ENCODE data around the gene ANXA2R. TPM values are rescaled to one million over a fixed set of nuclear protein-coding genes. Genes with fewer than 3 reads are reported as not detected.
"Not testable (repeated sequence)": the region's sequence is repeated elsewhere in the genome, so short reads cannot be mapped to it uniquely, and the experiment has no call there.

Gene ANXA2R
- total RNA-seq, 2 donors from 2014 or later = 33.0 to 44.0 TPM

DNA sequence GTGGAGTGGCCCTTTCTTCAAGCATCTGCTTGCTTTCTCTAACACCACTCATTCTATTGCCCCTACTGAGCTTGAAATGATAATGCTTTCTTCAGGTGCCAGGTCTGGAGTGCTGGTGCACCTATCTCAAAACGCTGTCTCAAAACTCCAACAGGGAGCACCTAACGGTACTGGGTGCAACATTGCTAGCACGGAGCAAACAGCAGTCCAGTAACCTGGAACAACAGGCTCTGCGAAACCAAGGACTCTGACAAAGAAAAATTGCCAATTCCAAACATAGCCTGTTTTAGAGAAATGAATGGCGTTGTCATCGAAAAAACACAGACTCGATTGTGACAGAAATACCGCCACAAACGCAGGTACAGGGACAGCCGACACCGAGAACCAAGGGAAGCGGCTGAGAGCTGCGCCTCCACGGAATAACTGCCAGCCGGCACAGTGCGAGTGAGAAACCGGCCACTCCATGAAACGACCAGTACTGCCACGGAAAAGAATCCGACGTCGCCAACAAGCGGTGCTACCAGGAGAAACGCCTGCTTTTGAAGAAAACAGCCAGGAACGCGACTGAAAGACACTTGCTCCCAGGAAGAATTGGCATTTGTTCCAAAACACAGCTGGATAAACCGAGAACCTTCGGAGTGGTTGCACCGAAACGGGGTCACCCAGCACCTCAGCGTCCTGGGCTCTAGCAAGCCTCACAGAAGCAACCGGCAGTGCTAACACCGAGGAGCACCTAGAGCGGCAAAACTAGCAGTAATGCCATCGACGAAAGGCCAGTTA, 3.1 kb downstream of the ANXA2R start:
- ATAC-seq = no peak
- peaks cover 31% of the 10 kb centered on the region for H3K4me1 Mint-ChIP-seq
- no peaks in the 10 kb centered on the region for H3K36me3 Mint-ChIP-seq (ENCODE audit: low read depth)
- no peaks in the 10 kb centered on the region for H3K27me3 Mint-ChIP-seq
- H3K4me3 Mint-ChIP-seq = peak overlapping the region; percentile 90
- H3K27ac Mint-ChIP-seq = peak overlapping the region; percentile 99
- no peaks in the 10 kb centered on the region for H3K9me3 ChIP-seq (ENCODE audit: control insufficient read depth, low read length, poor library complexity, severe bottlenecking)
- no peak for DNase-seq

GRCh38 chr5:43036409-43036808, 3.7 kb downstream of the ANXA2R start:
- DNase-seq (no peak), ATAC-seq (no peak)
- Mint-ChIP-seq H3K4me3 (peak overlapping the region; percentile 90), H3K27me3 (no peaks in the 10 kb centered on the region), H3K36me3 (ENCODE audit: low read depth) (no peaks in the 10 kb centered on the region), H3K27ac (peak overlapping the region; percentile 99), H3K4me1 (peaks cover 31% of the 10 kb centered on the region)
- no peaks in the 10 kb centered on the region for H3K9me3 ChIP-seq (ENCODE audit: control insufficient read depth, low read length, poor library complexity, severe bottlenecking)

GRCh38 chr5:43034591-43034968, 5.5 kb downstream of the ANXA2R start:
- H3K4me3 Mint-ChIP-seq = peak overlapping the region; percentile 25
- H3K9me3 ChIP-seq (ENCODE audit: control insufficient read depth, low read length, poor library complexity, severe bottlenecking) = no peaks in the 10 kb centered on the region
- H3K27ac Mint-ChIP-seq = peak overlapping the region; percentile 12
- no peaks in the 10 kb centered on the region for H3K36me3 Mint-ChIP-seq (ENCODE audit: low read depth)
- H3K4me1 Mint-ChIP-seq = peaks cover 30% of the 10 kb centered on the region
- DNase-seq = no peak
- no peak for ATAC-seq
- no peaks in the 10 kb centered on the region for H3K27me3 Mint-ChIP-seq

DNA sequence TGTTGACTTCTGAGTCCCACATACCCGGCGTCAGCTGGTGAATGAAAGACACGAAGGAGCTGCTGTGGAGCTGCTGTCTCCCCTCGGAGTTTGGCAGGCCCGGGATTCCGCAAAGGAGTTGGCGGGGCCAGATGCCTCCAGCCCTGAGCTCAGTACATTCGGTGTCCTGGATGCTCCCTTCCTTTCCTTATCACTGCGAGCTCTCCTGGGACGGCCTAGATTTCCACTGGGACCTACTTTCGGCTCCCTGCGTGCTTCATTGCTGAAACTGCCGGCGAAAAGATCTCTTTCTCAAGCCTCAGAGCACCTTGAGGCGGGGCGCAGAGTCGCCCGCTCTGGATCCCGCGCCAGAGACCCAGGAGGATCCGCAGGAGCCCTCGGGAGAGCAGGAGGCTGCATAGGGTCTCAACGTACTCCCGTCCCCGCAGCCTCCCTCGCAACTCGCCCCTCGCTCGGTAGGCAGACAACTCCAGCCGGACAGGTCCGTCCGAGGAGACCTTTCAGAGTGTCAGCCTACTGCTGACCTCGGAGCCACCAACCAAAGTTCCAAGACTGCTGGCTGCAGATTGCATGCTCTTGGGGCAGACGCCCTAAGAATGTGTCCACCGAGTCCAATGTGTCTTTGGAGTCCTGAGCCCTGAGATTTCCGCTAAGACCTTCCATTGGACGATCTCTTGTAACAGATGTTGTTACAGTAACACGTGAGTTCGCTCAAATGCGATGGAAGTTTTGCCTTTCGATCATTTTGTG, 6.1 kb downstream of the ANXA2R start:
- no peak for ATAC-seq
- Mint-ChIP-seq H3K27me3 (no peaks in the 10 kb centered on the region), H3K36me3 (ENCODE audit: low read depth) (no peaks in the 10 kb centered on the region), H3K4me3 (peak overlapping the region; percentile 25), H3K4me1 (peaks cover 30% of the 10 kb centered on the region), H3K27ac (peak overlapping the region; percentile 12)
- H3K9me3 ChIP-seq (ENCODE audit: control insufficient read depth, low read length, poor library complexity, severe bottlenecking) = no peaks in the 10 kb centered on the region
- no peak for DNase-seq

GRCh38 chr5:43027054-43027785, 12.9 kb downstream of the ANXA2R start:
- no peaks in the 10 kb centered on the region for H3K9me3 ChIP-seq (ENCODE audit: control insufficient read depth, low read length, poor library complexity, severe bottlenecking)
- peak overlapping the region; percentile 59 for H3K27ac Mint-ChIP-seq
- no peaks in the 10 kb centered on the region for H3K27me3 Mint-ChIP-seq
- ATAC-seq = no peak
- no peaks in the 10 kb centered on the region for H3K36me3 Mint-ChIP-seq (ENCODE audit: low read depth)
- no peak overlapping the region for H3K4me3 Mint-ChIP-seq
- peaks cover 15% of the 10 kb centered on the region for H3K4me1 Mint-ChIP-seq
- DNase-seq = no peak

GRCh38 chr5:43025184-43025950, 14.8 kb downstream of the ANXA2R start:
- not testable (repeated sequence) for ATAC-seq; H3K36me3 Mint-ChIP-seq (ENCODE audit: low read depth); H3K27me3 Mint-ChIP-seq; DNase-seq; H3K9me3 ChIP-seq (ENCODE audit: control insufficient read depth, low read length, poor library complexity, severe bottlenecking); H3K27ac Mint-ChIP-seq
- Mint-ChIP-seq H3K4me1 (peaks cover 10% of the 10 kb centered on the region), H3K4me3 (peak overlapping the region; percentile 25)

DNA sequence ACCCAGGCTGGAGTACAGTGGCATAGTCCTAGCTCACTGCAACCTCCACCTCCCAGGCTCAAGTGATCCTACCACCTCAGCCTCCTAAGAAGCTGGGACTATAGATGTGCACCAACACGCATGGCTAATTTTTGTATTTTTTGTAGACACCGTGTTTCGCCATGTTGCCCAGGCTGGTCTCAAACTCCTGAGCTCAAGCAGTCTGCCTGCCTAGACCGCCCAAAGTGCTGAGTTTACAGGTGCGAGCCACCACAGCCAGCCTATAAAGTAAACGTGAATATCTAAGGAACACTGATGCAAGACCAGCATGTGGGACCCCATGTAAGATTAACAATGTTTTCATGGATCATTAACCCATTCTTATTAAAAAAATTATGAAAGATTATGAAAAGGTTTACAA, 15.9 kb downstream of the ANXA2R start:
- Mint-ChIP-seq H3K4me1 (peaks cover 16% of the 10 kb centered on the region), H3K4me3 (no peak overlapping the region)

GRCh38 chr5:43021151-43021550, 19.0 kb downstream of the ANXA2R start:
- Mint-ChIP-seq H3K4me1 (peaks cover 28% of the 10 kb centered on the region), H3K27me3 (no peaks in the 10 kb centered on the region), H3K36me3 (ENCODE audit: low read depth) (no peaks in the 10 kb centered on the region), H3K4me3 (peak overlapping the region; percentile 36), H3K27ac (peak overlapping the region; percentile 100)
- no peaks in the 10 kb centered on the region for H3K9me3 ChIP-seq (ENCODE audit: control insufficient read depth, low read length, poor library complexity, severe bottlenecking)
- ATAC-seq (no peak), DNase-seq (no peak)

More for the DNA sequence above, 15.9 kb downstream of the ANXA2R start:
- ATAC-seq (no peak), DNase-seq (no peak)
- no peak overlapping the region for H3K27ac Mint-ChIP-seq
- H3K9me3 ChIP-seq (ENCODE audit: control insufficient read depth, low read length, poor library complexity, severe bottlenecking) = no peaks in the 10 kb centered on the region
- no peaks in the 10 kb centered on the region for H3K36me3 Mint-ChIP-seq (ENCODE audit: low read depth)
- H3K27me3 Mint-ChIP-seq = no peaks in the 10 kb centered on the region

DNA sequence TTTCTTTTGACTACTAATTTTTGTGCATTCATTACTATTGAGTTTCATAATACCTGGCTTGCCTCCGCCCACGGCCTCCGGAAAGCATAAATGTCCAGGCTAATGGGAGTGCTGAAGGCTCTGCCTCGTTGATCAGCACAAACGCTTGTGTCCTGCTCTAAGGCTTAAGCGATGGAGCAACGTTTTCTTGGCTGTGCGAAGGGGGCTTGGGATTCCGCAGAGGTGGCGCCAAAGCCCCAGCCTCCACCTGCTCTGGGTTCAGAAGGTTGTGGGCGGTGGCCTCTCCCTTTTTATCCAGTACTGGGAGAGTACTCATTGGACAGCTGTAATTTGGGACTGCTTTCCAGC, 19.7 kb downstream of the ANXA2R start:
- H3K4me3 Mint-ChIP-seq = peak overlapping the region; percentile 97
- peaks cover 35% of the 10 kb centered on the region for H3K4me1 Mint-ChIP-seq
- H3K27ac Mint-ChIP-seq = peak overlapping the region; percentile 100
- no peaks in the 10 kb centered on the region for H3K36me3 Mint-ChIP-seq (ENCODE audit: low read depth)
- ATAC-seq = no peak
- no peaks in the 10 kb centered on the region for H3K27me3 Mint-ChIP-seq
- no peaks in the 10 kb centered on the region for H3K9me3 ChIP-seq (ENCODE audit: control insufficient read depth, low read length, poor library complexity, severe bottlenecking)
- no peak for DNase-seq

DNA sequence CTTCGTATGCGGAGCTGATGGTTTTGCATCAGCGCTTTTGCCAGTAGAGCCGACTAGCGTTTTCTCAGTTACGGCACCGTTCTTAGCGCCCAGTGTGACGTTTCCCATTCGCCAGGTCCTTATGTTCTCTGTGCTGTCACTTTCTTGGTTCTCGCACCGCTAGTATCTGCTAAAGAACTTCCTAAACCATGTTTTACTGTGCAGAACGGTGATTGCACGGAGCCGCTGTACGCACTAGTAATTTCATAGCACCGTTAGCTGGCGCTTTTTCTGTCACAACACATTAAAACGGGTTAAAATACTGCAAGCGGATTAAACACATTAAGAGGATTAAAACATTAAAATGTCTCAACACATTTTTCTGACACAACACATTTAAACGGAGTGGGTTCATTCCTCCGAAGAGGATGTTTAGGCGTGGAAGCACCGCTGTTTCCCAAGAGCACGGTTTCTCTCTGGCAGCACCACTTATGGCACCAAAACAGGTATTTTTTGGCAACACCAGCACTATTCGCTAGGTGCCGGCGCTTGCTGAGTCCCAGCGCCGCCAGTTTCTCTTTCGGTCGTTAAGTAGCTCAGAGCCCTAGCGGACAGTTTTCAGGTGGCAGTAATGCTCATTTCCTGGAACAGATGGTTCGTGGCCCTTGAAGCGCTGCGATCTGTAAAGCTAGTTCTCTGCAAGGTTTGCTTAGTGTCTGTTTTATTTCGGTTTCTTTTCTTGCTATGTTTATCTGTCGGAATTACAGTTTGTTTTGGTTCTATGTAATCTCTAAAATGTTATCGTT, 20.3 kb downstream of the ANXA2R start:
- peak; percentile 68 for ATAC-seq
- H3K27ac Mint-ChIP-seq = peak overlapping the region; percentile 100
- H3K27me3 Mint-ChIP-seq = no peaks in the 10 kb centered on the region
- peak overlapping the region; percentile 97 for H3K4me3 Mint-ChIP-seq
- DNase-seq = peak; percentile 69 to 79 (median 73)
- H3K9me3 ChIP-seq (ENCODE audit: control insufficient read depth, low read length, poor library complexity, severe bottlenecking) = no peaks in the 10 kb centered on the region
- H3K4me1 Mint-ChIP-seq = peaks cover 41% of the 10 kb centered on the region
- peaks cover under 1% of the 10 kb centered on the region for H3K36me3 Mint-ChIP-seq (ENCODE audit: low read depth)

- Mint-ChIP-seq H3K4me3 (peak overlapping the region; percentile 97), H3K36me3 (ENCODE audit: low read depth) (peaks cover 3% of the 10 kb centered on the region), H3K4me1 (peaks cover 43% of the 10 kb centered on the region), H3K27ac (peak overlapping the region; percentile 100), H3K27me3 (no peaks in the 10 kb centered on the region)
- H3K9me3 ChIP-seq (ENCODE audit: control insufficient read depth, low read length, poor library complexity, severe bottlenecking) = no peaks in the 10 kb centered on the region
- no peak for DNase-seq
- no peak for ATAC-seq
These were observed 20.9 kb downstream of the ANXA2R start for GRCh38 chr5:43019291-43019613.

DNA sequence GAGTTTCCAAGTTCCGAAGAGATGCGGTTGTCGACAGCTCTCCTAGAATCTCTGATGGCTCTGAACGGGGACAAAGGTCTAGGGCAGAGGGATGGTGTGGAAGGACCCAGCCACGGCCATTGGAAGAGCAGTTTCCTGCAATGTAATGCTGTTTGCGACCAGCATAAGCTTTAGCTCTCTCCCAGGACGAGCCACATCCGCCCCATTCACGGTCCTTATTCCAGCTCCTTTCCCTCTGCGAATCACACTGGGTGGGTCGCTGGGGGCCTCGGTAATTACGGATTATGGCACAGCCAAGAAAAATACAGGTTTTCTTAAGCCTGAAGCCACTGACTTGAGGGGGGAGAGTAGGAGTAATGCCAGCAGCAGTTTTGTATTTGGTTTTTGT, 22.7 kb downstream of the ANXA2R start:
- DNase-seq (peak in 2 of 3 donors; percentile 22 to 23), ATAC-seq (peak; percentile 16)
- H3K36me3 Mint-ChIP-seq (ENCODE audit: low read depth) = peaks cover 3% of the 10 kb centered on the region
- H3K27ac Mint-ChIP-seq = peak overlapping the region; percentile 100
- H3K27me3 Mint-ChIP-seq = no peaks in the 10 kb centered on the region
- H3K9me3 ChIP-seq (ENCODE audit: control insufficient read depth, low read length, poor library complexity, severe bottlenecking) = no peaks in the 10 kb centered on the region
- peaks cover 46% of the 10 kb centered on the region for H3K4me1 Mint-ChIP-seq
- H3K4me3 Mint-ChIP-seq = peak overlapping the region; percentile 97

Data from T-helper 17 cell (primary cell).